Lower leg skin (tissue), 3 donors: ENCODE measurements around the gene NEURL1B.

Source experiments
- CTCF ChIP-seq, 3 donors: fragments of 450-650 bp; IDR thresholded peaks; one replicate each; pipeline ENCODE4 v1.5.1; 2016; ENCODE audit warnings: antibody characterized with exemption in 3 of 3, mild to moderate bottlenecking in 3 of 3, moderate library complexity in 2 of 3
- POLR2A ChIP-seq, 2 donors: fragments of 450-650 bp; IDR thresholded peaks; one replicate each; pipeline ENCODE4 v1.6.1; 2016 to 2017; ENCODE audit warnings: antibody characterized with exemption in 2 of 2, mild to moderate bottlenecking in 1 of 2, moderate library complexity in 1 of 2

- TF ChIP-seq CTCF (IDR thresholded peaks at IDR 0.05) (no peak), POLR2A (IDR thresholded peaks at IDR 0.05) (no peak)
Observed at GRCh38 chr5:172676914-172677475, 35.9 kb downstream of the NEURL1B start.
